ENCODE results near the gene DNAJA3.

Gene DNAJA3

DNA sequence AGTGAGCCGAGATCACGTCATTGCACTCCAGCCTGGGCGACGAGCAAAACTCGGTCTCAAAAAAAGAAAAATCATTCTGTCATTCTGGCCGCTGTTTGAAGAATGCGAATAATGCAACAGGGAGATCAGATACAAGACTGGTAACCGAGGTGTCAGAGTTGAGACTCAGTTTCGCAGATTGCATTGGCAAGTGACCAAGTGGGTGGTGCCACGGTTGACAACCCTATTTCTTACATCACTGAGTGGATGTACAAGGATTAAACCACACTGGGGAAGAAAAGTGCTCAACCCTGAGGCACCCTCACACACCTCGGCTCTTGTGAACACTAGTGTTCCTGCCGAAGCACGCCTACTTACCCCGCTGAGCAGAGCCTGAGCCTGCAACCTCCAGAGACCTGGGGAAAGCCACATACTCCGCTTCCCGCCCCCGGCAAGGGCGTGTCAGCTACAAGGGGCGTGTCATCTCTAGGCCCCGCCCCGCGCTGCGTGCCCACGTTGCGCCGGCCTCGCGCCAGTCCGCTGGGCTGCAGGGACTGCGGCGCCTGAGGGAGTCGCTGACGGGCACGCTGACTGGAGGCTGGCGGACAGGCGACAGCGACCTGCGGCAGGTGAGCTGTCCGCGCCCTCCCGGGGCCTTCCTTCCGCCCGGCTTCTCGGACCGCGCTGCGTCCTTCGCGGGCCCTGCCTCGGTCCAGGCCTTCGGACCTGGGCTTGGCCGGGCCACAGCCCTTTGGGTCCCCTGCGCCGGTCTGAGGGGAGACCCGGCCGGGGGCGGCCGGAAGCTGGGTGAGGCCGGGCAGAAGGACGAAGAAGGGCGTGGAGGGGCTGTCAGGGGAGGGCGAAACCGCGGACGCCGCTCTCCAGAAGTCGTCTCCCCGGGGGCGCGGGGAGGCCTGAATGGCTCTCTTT is 50.5 kb downstream of the DNAJA3 start, which contains the start of gene HMOX2:
Gene HMOX2, plus strand, starts transcription at position 519 of the 909 bp plus-strand sequence. CDS start 29,127 bp downstream, outside the sequence.
- DNase-seq (ENCODE audit: low spot score) = peak; percentile 94

DNA sequence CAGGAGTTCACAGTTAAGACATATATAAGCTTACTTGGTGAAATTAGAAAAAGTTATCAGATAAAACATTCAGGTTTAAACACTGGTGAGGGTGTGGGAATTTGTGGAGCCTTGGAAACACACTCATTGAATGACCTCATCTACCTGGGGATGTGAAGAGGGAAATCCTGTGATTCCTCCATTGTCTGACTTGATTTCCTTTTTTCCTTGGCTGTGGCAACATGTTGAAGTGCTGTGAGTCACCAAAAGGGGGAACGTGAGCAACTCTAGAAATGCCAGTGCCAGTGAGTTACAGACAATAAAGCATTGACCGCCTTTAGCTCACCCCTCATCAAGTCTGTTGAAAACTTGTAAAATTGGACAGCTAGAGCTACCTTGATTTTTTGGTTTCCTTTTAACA is 52.3 kb downstream of the DNAJA3 start:
- DNase-seq (ENCODE audit: low spot score) = peak; percentile 66

DNA sequence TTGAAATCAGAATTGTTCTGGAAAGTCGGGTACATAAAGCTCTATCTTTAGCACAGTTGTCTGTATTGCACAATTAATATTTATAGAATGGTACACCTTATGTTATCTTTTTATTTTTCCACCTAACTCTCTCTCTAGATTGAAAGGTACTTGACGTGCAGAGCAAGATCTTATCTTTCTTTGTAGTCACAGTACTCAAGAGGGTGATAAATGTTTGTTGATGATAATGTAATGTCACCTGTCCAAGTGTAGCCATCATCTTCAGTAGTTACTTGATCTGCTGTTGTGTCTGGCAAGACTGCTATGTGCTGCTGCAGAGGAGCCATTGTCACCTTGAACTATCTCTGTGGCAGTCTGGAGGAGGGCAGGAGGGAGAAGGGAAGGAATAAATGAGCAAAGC is 55.9 kb downstream of the DNAJA3 start:
- no peak for DNase-seq (ENCODE audit: low spot score)

DNA sequence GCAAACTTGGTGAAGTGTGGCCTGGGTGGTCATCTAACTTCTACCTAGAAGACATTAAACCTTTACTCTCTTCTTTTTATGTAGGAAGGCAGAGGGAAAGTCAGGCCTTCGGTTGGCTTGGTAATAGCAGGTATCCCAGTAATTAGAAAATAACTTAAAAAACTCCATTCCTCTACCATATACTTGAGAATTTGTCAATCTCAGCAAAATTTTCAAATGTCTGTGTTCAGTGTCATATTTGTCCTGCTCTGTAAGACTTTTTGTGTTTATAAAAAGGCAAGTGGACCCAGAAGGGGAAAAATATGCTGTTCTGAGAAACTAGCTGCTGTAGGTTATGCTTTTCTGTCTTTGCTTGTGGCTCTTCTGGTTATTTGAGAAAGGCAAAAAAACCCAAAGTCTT is 56.3 kb downstream of the DNAJA3 start:
- no peak for DNase-seq (ENCODE audit: low spot score)

DNA sequence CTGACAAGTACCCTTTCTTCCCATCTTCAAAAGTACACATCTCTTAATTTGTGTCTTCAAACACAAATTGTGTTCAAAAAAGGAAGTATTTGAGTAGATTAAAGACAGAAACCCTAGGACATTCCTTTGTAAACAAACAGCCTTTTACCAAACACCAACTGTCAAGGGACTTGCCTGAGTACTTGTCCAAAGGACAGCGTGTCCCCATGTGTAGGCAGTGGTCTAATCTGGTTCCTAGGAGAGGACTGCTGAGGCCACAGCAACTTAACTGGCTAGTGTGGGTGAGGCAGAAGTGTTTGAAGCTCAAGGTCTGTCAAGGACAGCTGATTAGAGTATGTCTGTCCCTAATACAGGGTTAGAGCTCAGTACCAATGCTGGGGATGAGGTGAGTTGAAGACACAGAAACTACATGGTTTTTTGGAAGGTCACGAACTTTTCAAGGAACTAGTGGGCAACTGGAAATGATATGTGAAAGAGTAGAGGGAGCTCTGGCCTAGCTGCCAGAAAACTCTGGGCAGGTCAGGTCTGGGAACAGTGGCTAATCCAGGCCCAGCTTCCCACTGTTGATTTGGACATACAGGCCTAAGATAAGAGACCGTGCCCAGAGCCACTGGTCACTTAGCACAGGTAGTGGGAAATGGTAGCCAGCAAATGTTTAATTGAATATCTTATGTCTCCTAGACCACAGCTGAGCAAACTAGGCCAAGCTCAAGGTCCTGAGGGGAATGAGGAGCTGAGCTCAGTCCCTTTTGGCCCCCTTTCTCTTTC is 60.6 kb downstream of the DNAJA3 start:
- no peak for DNase-seq (ENCODE audit: low spot score)

DNA sequence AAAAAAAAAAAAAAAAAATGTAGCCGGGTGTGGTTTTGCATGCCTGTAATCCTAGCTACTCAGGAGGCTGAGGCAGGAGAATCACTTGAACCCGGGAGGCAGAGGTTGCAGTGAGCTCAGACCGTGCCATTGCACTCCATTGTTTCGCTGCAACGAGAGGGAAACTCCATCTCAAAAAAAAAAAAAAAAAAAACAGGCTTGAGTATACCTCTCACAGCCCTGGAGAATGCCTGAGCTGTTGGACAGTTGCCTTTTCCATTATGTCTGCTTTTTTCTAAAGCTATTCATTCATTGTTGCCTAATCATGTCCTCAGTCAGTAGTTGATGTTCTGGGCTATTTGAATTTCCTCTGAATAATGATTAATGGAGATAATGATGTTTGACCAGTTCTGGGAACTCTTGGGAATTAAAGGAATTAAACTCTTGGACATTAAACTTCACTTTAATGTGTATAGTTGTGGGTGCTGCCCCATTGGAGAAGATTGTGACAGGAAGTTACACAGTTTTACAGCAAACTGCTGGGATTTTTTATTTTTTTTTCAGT is 62.4 kb downstream of the DNAJA3 start:
- no peak for DNase-seq (ENCODE audit: low spot score)

DNA sequence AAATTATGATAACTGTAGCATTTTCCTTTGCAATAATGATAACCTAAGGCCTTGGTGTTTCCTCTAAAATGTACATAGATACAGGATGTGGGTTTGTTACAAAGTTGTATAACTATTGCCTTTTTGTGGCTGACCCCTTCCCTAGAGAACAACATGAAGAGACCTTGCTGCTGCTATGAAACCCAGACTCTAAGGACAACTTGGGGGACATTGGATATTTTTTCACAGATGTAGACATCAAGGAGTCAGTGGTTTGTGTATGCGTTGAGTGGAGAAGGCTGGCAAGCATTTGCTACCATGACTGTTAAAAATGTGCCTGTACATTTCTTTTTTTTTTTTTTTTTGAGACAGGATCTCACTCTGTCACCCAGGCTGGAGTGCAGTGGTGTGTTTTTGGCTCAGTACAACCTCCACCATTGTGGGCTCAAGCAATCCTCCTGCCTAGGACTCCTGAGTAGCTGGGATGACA is 62.9 kb downstream of the DNAJA3 start:
- DNase-seq (ENCODE audit: low spot score) = no peak

DNA sequence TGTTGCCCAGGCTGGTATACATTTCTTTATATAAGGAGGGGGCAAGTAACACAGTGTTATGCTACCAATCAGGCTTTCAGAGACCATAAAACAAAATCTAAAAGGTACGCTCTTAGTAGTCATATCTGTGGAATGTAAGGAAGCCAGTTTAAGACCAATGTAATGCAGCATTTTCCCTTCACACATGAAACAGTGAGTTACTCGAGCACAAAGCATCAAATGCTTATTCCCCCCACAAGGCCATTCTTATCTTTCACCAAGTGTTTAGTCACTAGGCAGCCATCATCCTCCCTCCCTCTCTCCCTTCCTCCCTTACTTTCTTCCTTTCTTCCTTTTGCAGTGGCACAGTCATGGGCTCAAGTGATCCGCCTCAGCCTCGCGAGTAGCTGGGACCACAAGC is 63.4 kb downstream of the DNAJA3 start:
- DNase-seq (ENCODE audit: low spot score) = no peak

DNA sequence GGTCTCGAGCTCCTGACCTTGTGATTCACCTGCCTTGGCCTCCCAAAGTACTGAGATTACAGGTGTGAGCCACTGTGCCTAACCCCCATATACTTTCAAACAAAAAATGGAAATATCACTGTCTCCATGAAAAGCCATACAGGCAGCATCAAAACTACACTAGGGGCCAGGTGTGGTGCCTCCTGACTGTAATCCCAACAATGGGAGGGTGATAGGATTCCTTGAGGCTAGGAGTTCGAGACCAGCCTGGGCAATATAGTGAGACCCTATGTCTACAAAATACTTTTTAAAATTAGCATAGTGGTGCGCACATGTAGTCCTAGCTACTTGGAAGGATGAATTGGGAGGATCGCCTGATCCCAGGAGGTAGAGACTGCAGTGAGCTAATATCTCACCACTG is 66.2 kb downstream of the DNAJA3 start:
- DNase-seq (ENCODE audit: low spot score) = no peak

DNA sequence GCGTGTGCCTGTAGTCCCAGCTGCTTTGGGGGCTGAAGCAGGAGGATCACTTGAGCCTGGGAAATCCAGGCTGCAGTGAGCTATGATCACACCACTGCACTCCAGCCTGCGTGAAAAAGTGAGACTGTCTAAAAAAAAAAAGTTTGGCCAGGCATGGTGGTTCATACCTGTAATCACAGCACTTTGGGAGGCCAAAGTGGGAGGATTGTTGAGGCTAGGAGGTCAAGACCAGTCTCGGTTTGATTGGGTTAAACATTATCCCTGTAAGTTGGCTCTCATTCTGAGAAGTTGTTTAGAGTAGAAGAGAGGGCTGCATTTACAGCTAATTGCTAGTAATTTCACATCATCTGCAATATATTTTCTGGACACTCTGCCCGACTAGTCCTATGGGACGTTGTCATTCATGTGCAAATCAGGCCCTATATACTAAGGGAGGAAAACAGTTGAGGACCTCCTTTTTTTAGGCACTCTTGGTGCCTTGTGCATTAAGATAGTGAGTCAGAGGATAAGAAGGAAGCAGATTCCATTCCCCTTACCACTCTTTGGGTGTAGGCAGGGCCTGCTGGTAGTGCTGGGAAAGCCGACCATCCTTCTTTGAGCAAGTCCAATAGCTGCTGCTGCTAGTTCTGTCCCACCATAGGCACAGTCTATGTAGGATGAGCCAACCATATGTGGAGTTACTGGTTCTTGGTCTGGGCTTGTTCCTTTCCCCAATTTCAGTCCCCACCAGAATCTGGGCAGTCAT is 69.2 kb downstream of the DNAJA3 start:
- no peak for DNase-seq (ENCODE audit: low spot score)

DNA sequence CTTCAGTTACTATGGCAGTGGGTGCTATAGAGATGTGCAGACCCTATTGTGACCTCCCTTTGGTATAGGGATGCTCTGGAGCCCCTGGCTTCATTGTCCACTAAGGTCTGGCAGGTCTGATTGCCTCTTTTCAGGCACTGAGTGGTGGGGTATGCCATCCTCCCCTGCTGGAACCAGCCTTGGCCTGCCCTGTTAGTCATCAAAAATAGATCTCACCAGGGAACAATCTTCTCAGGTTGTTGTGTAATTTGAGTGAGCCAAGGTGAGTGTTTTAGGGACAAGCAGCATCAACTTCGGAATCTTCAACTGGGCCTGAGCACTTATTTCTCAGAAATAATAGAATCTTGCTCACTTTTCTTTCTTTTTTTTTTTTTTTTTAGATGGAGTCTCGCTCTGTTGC is 70.1 kb downstream of the DNAJA3 start:
- DNase-seq (ENCODE audit: low spot score) = no peak

DNA sequence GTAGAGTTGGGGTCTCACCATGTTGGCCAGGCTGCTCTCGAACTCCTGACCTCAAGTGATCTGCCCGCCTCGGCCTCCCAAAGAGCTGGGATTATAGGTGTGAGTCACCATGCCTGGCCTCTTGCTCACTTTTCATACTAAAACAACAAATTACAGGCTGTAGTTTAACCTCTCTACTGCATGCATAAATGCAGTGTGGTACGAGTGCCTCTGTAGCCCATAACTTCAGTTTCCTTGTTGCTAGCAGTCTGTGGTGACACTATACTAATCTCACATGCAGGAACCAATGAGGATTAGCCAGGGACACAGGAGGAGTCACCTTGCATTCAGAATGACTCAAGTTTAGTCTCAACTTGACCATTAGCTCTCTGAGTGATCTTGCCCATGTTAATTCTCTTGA is 70.6 kb downstream of the DNAJA3 start:
- no peak for DNase-seq (ENCODE audit: low spot score)

DNA sequence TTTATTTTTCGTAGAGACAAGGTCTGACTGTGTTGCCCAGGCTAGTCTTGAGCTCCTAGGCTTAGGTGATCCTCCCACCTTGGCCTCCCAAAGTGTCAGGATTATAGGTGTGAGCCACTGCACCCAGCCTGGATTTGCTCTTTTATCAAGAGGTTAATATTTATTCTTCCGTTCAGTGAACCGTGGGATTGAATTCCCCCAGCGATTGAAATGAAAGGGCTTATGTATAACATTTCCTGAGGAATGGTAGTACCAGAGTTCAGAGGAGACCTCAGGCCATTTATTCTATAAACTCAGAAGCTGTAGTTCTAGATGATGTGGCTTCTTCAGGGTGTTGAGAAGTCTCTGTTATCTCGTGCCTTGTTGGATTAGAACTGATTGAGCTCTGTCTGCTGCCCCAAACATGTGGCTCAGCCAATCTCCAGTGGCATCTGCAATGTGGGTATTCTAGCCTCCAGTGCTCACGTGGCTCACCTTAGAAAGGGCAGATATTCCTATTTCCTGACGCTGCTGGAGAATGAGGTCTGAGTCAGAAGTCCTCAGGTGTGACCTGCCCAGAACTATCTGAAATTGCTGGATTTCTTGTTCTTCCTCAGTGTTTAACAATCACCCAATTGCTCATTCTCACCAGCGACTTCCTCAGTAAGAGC is 73.0 kb downstream of the DNAJA3 start:
- no peak for DNase-seq (ENCODE audit: low spot score)

DNA sequence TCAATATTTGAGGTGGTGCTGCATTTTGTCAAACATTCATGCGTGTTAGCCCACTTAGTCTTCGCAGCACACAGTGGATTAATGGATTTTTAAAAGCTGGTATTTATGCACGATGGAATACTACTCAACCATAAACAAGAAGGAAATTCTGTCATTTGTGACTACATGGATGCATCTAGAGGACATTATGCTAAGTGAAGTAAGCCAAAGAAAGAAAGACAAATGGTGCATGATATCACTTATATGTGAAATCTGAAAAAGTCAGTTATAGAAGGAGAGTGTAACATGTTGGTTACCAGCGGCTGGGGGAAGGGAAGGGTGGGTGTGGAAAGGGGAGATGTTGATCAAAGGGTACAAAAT is 73.5 kb downstream of the DNAJA3 start:
- DNase-seq (ENCODE audit: low spot score) = no peak

DNA sequence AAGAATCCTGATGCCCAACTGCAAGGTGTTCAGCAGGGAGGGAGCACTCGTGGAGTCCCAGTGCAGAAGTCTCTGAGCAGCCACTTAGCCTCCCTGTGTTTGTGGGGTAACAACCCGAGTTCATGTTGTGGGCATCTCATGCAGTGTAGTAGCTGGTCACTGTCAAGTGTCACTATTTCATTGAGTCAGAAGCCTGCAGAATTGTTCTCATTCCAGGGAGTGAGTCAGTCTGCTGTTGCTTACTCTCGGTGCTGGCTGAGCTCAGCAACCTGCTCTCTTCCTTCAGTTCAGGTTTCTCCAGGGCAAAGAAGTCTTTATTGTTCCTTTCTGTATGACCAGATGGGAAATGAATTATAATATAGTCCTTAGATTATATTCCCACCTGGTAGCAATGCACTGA is 74.6 kb downstream of the DNAJA3 start:
- peak; percentile 86 for DNase-seq (ENCODE audit: low spot score)

DNA sequence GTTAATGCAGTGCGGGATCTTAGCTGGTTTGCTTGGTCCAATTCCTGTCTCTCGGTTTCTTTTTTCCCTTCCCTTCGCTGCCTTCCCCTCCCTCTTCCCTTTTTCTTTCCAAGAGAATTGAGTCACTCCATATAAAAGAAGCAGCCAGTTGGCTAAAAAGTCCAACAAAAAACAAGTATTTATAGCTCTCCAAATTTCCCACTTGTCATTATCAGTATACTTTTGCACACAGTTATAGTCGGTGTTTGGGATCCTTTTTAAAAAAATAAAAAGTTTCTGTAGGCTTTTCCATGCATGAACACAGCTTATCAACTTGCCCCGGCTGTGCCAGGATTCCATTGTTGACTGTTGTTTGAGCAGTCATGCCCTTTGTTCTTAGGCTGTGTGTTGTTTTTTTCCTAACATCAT is 75.4 kb downstream of the DNAJA3 start:
- DNase-seq (ENCODE audit: low spot score) = peak; percentile 88

DNA sequence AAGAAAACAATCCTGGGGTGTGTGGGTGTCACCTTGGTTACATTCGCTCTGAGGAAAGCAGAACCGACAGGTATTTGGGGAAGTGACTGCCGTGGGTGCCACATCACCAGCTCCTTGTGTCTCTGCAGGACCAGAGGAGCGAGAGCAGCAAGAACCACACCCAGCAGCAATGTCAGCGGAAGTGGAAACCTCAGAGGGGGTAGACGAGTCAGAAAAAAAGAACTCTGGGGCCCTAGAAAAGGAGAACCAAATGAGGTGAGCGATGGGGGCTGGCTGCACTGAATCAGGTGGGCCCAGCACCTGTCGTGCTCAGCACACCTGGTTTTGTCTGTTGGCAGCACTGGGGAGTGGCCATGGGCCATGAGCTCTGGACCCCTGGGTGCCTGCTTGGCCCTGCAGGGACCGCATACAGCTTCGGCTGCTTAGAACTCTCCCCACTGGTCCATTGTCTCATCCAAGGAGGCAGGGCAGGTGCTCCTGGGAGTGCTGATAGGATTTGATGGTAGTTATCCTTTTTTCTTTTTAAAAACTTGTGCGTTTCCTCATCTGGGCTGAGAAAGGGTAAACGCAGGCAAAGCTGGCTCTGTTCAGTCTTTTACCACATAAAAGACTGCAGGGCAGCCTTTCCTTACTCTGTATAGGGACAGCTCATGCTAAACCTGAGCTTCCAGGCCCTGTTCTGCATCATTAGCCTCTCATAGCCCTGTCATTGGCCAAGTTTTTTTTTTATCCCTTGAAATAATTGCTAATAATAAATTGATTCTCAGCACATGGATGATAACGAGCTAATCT is 79.9 kb downstream of the DNAJA3 start:
- no peak for DNase-seq (ENCODE audit: low spot score)
